PC-9 (cell line): Measurements from ENCODE around the gene FAM163A. TPM values are rescaled to one million over a fixed set of nuclear protein-coding genes. Genes with fewer than 3 reads are reported as not detected.
"Not testable (repeated sequence)": the region's sequence is repeated elsewhere in the genome, so short reads cannot be mapped to it uniquely, and the experiment has no call there.

Source experiments
- BruUV-seq: library from RNA; stranded (reverse); fragments of 400-500 nt; replicated peaks from 2 replicates; lab custom pipeline; 2021; lab: Mats Ljungman, UMichigan
- CTCF ChIA-PET: fragments of 300-600 bp; sonication (Branson Sonifier 250); formaldehyde crosslinking; loops from one replicate; lab custom pipeline; 2022; ENCODE audit warnings: antibody characterized with exemption; lab: Charles Lee
- POLR2A ChIA-PET: fragments of 300-600 bp; sonication (Branson Sonifier 250); formaldehyde crosslinking; loops from one replicate; lab custom pipeline; 2022; ENCODE audit warnings: antibody characterized with exemption; ENCODE audit not compliant: unreplicated experiment; lab: Charles Lee
- DNase-seq, 2 experiments: peaks; one replicate each; pipeline versions ENCODE4 v3.0.0 to v3.0.0-alpha.2; 2015 to 2022; ENCODE audit warnings: mixed read lengths in 1 of 2
- H2AFZ ChIP-seq: fragments of 200-600 bp; sonication (generic); 2 replicates; pipeline ENCODE4 v1.8.1; 2017; ENCODE audit warnings: antibody characterized with exemption
- H3F3A ChIP-seq: fragments of 200-600 bp; sonication (generic); 2 replicates; pipeline ENCODE4 v1.8.1; 2017; ENCODE audit warnings: antibody characterized with exemption, mild to moderate bottlenecking, low read depth; ENCODE audit not compliant: insufficient read depth
- H3K27ac ChIP-seq: fragments of 200-600 bp; sonication (generic); 2 replicates; pipeline ENCODE4 v1.6.1; 2016; ENCODE audit warnings: mixed run types
- H3K27me3 ChIP-seq: fragments of 200-600 bp; sonication (generic); 2 replicates; pipeline ENCODE4 v1.6.1; 2016; ENCODE audit warnings: low read depth, mixed run types; ENCODE audit not compliant: insufficient read depth
- H3K36me3 ChIP-seq: fragments of 200-600 bp; sonication (generic); 2 replicates; pipeline ENCODE4 v1.6.1; 2016; ENCODE audit warnings: low read depth, mixed run types
- H3K4me1 ChIP-seq: fragments of 200-600 bp; sonication (generic); replicated peaks from 2 replicates; pipeline ENCODE4 v1.6.1; 2016; ENCODE audit warnings: mixed run types; ENCODE audit not compliant: insufficient read depth
- H3K4me2 ChIP-seq: fragments of 200-600 bp; sonication (generic); 2 replicates; pipeline ENCODE4 v1.6.1; 2017; ENCODE audit warnings: mixed run types
- H3K4me3 ChIP-seq: fragments of 200-600 bp; sonication (generic); 2 replicates; pipeline ENCODE4 v1.6.1; 2016; ENCODE audit warnings: mixed run types
- H3K79me2 ChIP-seq: fragments of 200-600 bp; sonication (generic); 2 replicates; pipeline ENCODE4 v1.6.1; 2017; ENCODE audit warnings: low read depth, mixed run types
- H3K9me2 ChIP-seq: fragments of 200-600 bp; sonication (generic); 2 replicates; pipeline ENCODE4 v1.8.1; 2017; ENCODE audit warnings: mild to moderate bottlenecking; ENCODE audit not compliant: insufficient read depth
- H3K9me3 ChIP-seq: fragments of 200-600 bp; sonication (generic); 2 replicates; pipeline ENCODE4 v1.8.1; 2016; ENCODE audit warnings: low read depth; ENCODE audit not compliant: insufficient read depth
- H4K20me1 ChIP-seq: fragments of 200-600 bp; sonication (generic); 2 replicates; pipeline ENCODE4 v1.8.1; 2017; ENCODE audit not compliant: insufficient read depth
- CTCF ChIP-seq: fragments of 200-600 bp; sonication (generic); conservative IDR thresholded peaks from 2 replicates; pipeline ENCODE4 v1.6.1; 2017; ENCODE audit warnings: mixed run types, antibody characterized with exemption, mild to moderate bottlenecking, moderate library complexity
- EZH2 ChIP-seq: fragments of 200-600 bp; sonication (generic); IDR thresholded peaks from 2 replicates; pipeline ENCODE4 v1.8.0; 2017; ENCODE audit warnings: antibody characterized with exemption, low read depth
- intact Hi-C: fragments of 100-400 bp; cut with micrococcal nuclease; formaldehyde crosslinking; loops from one replicate; pipeline ENCODE4 v1.10.0; 2022; ENCODE audit not compliant: unreplicated experiment
- total RNA-seq: library from RNA; stranded (reverse); gene quantifications from 2 replicates; pipeline ENCODE4 v1.2.3, GENCODE V29; 2021

The FAM163A gene
- total RNA-seq, 1 experiment from 2014 or later: not detected

GRCh38 chr1:179803104-179803503 is 60.0 kb downstream of the FAM163A start:
- POLR2A ChIA-PET: no interaction called here
- no peak overlapping the region for H3K4me2 ChIP-seq
- no peaks in the 10 kb centered on the region for H3K9me2 ChIP-seq
- H3K27me3 ChIP-seq: peaks cover 22% of the 10 kb centered on the region; the same call in 1 of the 2 replicates
- no peak for DNase-seq
- no peaks in the 10 kb centered on the region for H3K79me2 ChIP-seq
- no peaks in the 10 kb centered on the region for H3K4me1 ChIP-seq
- H2AFZ ChIP-seq: no peak overlapping the region
- H3K27ac ChIP-seq: no peak overlapping the region
- TF ChIP-seq CTCF (no peak), EZH2 (no peak)
- H3K9me3 ChIP-seq: no peaks in the 10 kb centered on the region
- intact Hi-C loops: no loop called here
- CTCF ChIA-PET: no interaction called here
- no TSS peak for BruUV-seq
- no peaks in the 10 kb centered on the region for H3F3A ChIP-seq
- H4K20me1 ChIP-seq: no peaks in the 10 kb centered on the region
- no peak overlapping the region for H3K4me3 ChIP-seq
- H3K36me3 ChIP-seq: no peaks in the 10 kb centered on the region

GRCh38 chr1:179803918-179804317 is 60.8 kb downstream of the FAM163A start:
- no peak overlapping the region for H3K4me3 ChIP-seq
- no peak for DNase-seq
- H3K27ac ChIP-seq: no peak overlapping the region
- H3K4me2 ChIP-seq: no peak overlapping the region
- no peak overlapping the region for H2AFZ ChIP-seq
- H4K20me1 ChIP-seq: no peaks in the 10 kb centered on the region
- ChIA-PET CTCF (no interaction called here), POLR2A (no interaction called here)
- no peaks in the 10 kb centered on the region for H3K9me3 ChIP-seq
- H3K9me2 ChIP-seq: no peaks in the 10 kb centered on the region
- H3K4me1 ChIP-seq: no peaks in the 10 kb centered on the region
- H3F3A ChIP-seq: no peaks in the 10 kb centered on the region
- TF ChIP-seq EZH2 (no peak), CTCF (no peak)
- H3K79me2 ChIP-seq: no peaks in the 10 kb centered on the region
- H3K36me3 ChIP-seq: no peaks in the 10 kb centered on the region
- intact Hi-C loops: no loop called here
- BruUV-seq: no TSS peak
- H3K27me3 ChIP-seq: peaks cover 22% of the 10 kb centered on the region; the same call in 1 of the 2 replicates

DNA sequence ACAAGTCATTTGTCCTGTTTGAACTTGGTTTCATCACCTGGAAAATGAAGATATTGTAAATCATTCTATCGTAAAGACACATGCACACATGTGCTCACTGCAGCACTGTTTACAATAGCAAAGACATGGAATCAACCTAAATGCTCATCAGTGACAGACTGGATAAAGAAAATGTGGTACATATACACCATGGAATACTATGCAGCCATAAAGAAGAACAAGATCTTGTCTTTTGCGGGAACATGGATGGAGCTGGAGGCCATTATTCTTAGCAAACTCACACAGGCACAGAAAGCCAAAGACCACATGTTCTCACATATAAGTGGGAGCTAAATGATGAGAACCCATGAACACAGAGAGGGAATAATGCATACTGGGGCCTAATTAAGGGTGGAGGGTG is 61.3 kb downstream of the FAM163A start:
- H3K4me3 ChIP-seq, BruUV-seq, intact Hi-C loops, H3F3A ChIP-seq, H2AFZ ChIP-seq, POLR2A ChIA-PET, H4K20me1 ChIP-seq, CTCF ChIA-PET, H3K9me2 ChIP-seq, H3K79me2 ChIP-seq, H3K36me3 ChIP-seq, H3K4me1 ChIP-seq, H3K9me3 ChIP-seq, H3K4me2 ChIP-seq, H3K27ac ChIP-seq, DNase-seq: not testable (repeated sequence)
- H3K27me3 ChIP-seq: peaks cover 22% of the 10 kb centered on the region; the same call in 1 of the 2 replicates
